GM10248 (cell line): Measurements from ENCODE around the gene CAMKMT.

Experiments used
- CTCF ChIA-PET: fragments of 300-600 bp; sonication (Branson Sonifier 250); formaldehyde crosslinking; extraction: SDS; loops from one replicate; lab custom pipeline; 2021; ENCODE audit warnings: antibody characterized with exemption; lab: Yijun Ruan, JAX
- POLR2A ChIA-PET: fragments of 350-650 bp; sonication (Branson Sonifier 250); formaldehyde crosslinking; extraction: SDS; loops from one replicate; lab custom pipeline; 2020; ENCODE audit warnings: antibody characterized with exemption; lab: Yijun Ruan, JAX
- DNase-seq: peaks from one replicate; pipeline ENCODE4 v3.0.0; 2012; ENCODE audit errors: extremely low spot score
- CTCF ChIP-seq: IDR thresholded peaks from 2 replicates; pipeline ENCODE4 v1.5.1; 2012; ENCODE audit warnings: mild to moderate bottlenecking, low read depth; ENCODE audit errors: extremely low read depth, missing control alignments, control extremely low read depth

CAMKMT gene

GRCh38 chr2:44598330-44599119, 236.8 kb downstream of the CAMKMT start:
- TF ChIP-seq CTCF = no peak
- ChIA-PET POLR2A (no interaction called here), CTCF (interaction anchor here (0.7 to 2.8 kb wide), 8 partner anchors 10 to 897 kb away, joined by 3 to 8 read pairs (median 4); no protein-coding TSS in a partner anchor)
- no peak for DNase-seq

GRCh38 chr2:44599130-44599529, 237.4 kb downstream of the CAMKMT start:
- ChIA-PET CTCF (interaction anchor here (0.7 to 2.8 kb wide), 7 partner anchors 9 to 896 kb away, joined by 3 to 8 read pairs (median 4); no protein-coding TSS in a partner anchor), POLR2A (no interaction called here)

GRCh38 chr2:44602446-44602845, 240.7 kb downstream of the CAMKMT start:
- DNase-seq = no peak
- TF ChIP-seq CTCF = no peak
- ChIA-PET POLR2A (no interaction called here), CTCF (interaction anchor here (0.8 to 1.2 kb wide), 3 partner anchors 34 to 66 kb away, joined by 3 read pairs; no protein-coding TSS in a partner anchor)

More at GRCh38 chr2:44599130-44599529, 237.4 kb downstream of the CAMKMT start:
- DNase-seq = no peak
- TF ChIP-seq CTCF = no peak

GRCh38 chr2:44605511-44605910, 243.8 kb downstream of the CAMKMT start:
- TF ChIP-seq CTCF = no peak
- CTCF ChIA-PET = interaction anchor here (1.6 kb wide), 1 partner anchor 11 kb away, joined by 4 read pairs; no protein-coding TSS in a partner anchor
- no peak for DNase-seq
- POLR2A ChIA-PET = no interaction called here

- ChIA-PET POLR2A (no interaction called here), CTCF (interaction anchor here (1.8 kb wide), 1 partner anchor 11 kb away, joined by 6 read pairs; no protein-coding TSS in a partner anchor)
- TF ChIP-seq CTCF = no peak
- DNase-seq = no peak
Measured at GRCh38 chr2:44612276-44612675, 250.5 kb downstream of the CAMKMT start.

- CTCF ChIA-PET = no interaction called here
- DNase-seq = no peak
- no peak for TF ChIP-seq CTCF
- POLR2A ChIA-PET = no interaction called here
Measured at GRCh38 chr2:44614940-44615339, 253.2 kb downstream of the CAMKMT start.
